Jurkat, Clone E6-1 (cell line): ENCODE measurements around the gene ACSF3.
"Not testable (repeated sequence)": the region's sequence is repeated elsewhere in the genome, so short reads cannot be mapped to it uniquely, and the experiment has no call there.

Experiments
- DNase-seq: peaks from one replicate; pipeline ENCODE4 v3.0.0-alpha.2; 2011; ENCODE audit warnings: low read depth, low spot score
- H3K4me3 ChIP-seq: 2 replicates; pipeline ENCODE4 v1.5.1; 2011; ENCODE audit warnings: mild to moderate bottlenecking, low read length, control low read depth, moderate library complexity

The ACSF3 gene

GRCh38 chr16:89090182-89090630 lies 3.4 kb upstream of the ACSF3 start:
- DNase-seq: no peak
- H3K4me3 ChIP-seq: no peak overlapping the region

GRCh38 chr16:89090669-89091426 lies 2.8 kb upstream of the ACSF3 start:
- H3K4me3 ChIP-seq: no peak overlapping the region
- no peak for DNase-seq

GRCh38 chr16:89092013-89092412 lies 1.6 kb upstream of the ACSF3 start:
- H3K4me3 ChIP-seq: no peak overlapping the region
- no peak for DNase-seq

GRCh38 chr16:89093252-89093601 lies 425 bp upstream of the ACSF3 start:
- DNase-seq: not testable (repeated sequence)
- H3K4me3 ChIP-seq: peak overlapping the region; percentile 86

GRCh38 chr16:89094252-89094879 lies 714 bp downstream of the ACSF3 start:
- peak overlapping the region; percentile 86 for H3K4me3 ChIP-seq
- DNase-seq: no peak

- no peak for DNase-seq
- H3K4me3 ChIP-seq: peak overlapping the region; percentile 86
Observed at GRCh38 chr16:89094880-89095258, 1.2 kb downstream of the ACSF3 start.

- peak overlapping the region; percentile 86 for H3K4me3 ChIP-seq
- no peak for DNase-seq
Observed at GRCh38 chr16:89095491-89095951, 1.9 kb downstream of the ACSF3 start.

- H3K4me3 ChIP-seq: peak overlapping the region; percentile 86
- no peak for DNase-seq
Observed at GRCh38 chr16:89096042-89096717, 2.5 kb downstream of the ACSF3 start.

- peak; percentile 100 for DNase-seq
- peak overlapping the region; percentile 86 for H3K4me3 ChIP-seq
Observed at GRCh38 chr16:89096768-89097391, 3.2 kb downstream of the ACSF3 start.

- DNase-seq: peak; percentile 72
- peak overlapping the region; percentile 86 for H3K4me3 ChIP-seq
Observed at GRCh38 chr16:89097392-89097772, 3.7 kb downstream of the ACSF3 start.

- peak overlapping the region; percentile 86 for H3K4me3 ChIP-seq
- no peak for DNase-seq
Observed at GRCh38 chr16:89098767-89099430, 5.2 kb downstream of the ACSF3 start.

GRCh38 chr16:89099905-89100304 lies 6.3 kb downstream of the ACSF3 start:
- DNase-seq: peak; percentile 77

GRCh38 chr16:89100601-89101302 lies 7.1 kb downstream of the ACSF3 start:
- peak overlapping the region; percentile 86 for H3K4me3 ChIP-seq

More at GRCh38 chr16:89099905-89100304, 6.3 kb downstream of the ACSF3 start:
- H3K4me3 ChIP-seq: peak overlapping the region; percentile 86

GRCh38 chr16:89101303-89102040 lies 7.8 kb downstream of the ACSF3 start:
- no peak for DNase-seq
- peak overlapping the region; percentile 86 for H3K4me3 ChIP-seq

More at GRCh38 chr16:89100601-89101302, 7.1 kb downstream of the ACSF3 start:
- no peak for DNase-seq

- peak; percentile 79 for DNase-seq
- H3K4me3 ChIP-seq: peak overlapping the region; percentile 86
Observed at GRCh38 chr16:89102041-89102471, 8.4 kb downstream of the ACSF3 start.

- peak overlapping the region; percentile 86 for H3K4me3 ChIP-seq
- no peak for DNase-seq
Observed at GRCh38 chr16:89102481-89103073, 8.9 kb downstream of the ACSF3 start.

- DNase-seq: no peak
- H3K4me3 ChIP-seq: peak overlapping the region; percentile 86
Observed at GRCh38 chr16:89103156-89103555, 9.5 kb downstream of the ACSF3 start.
